Thyroid gland (tissue), 4 donors: ENCODE data around the gene SPACA5B. TPM values are rescaled to one million over a fixed set of nuclear protein-coding genes. Genes with fewer than 3 reads are reported as not detected.
"Not testable (repeated sequence)": the region's sequence is repeated elsewhere in the genome, so short reads cannot be mapped to it uniquely, and the experiment has no call there.

Experiments used
- DNase-seq, 2 donors: peaks; one replicate each; pipeline ENCODE4 v3.0.0-alpha.2; 2019
- H3K27ac ChIP-seq, 3 donors: fragments of 200-600 bp; sonication (generic); 1 replicate in 2 of 3; 2 replicates in 1 of 3; pipeline ENCODE4 v1.5.1; 2016 to 2019; ENCODE audit warnings: mild to moderate bottlenecking in 1 of 3, moderate library complexity in 1 of 3
- H3K27me3 ChIP-seq: fragments of 200-600 bp; sonication (generic); one replicate; pipeline ENCODE4 v1.5.1; 2019
- H3K36me3 ChIP-seq, 2 donors: fragments of 200-600 bp; sonication (generic); one replicate each; pipeline ENCODE4 v1.5.1; 2016 to 2019
- H3K4me1 ChIP-seq, 2 donors: fragments of 200-600 bp; sonication (generic); one replicate each; pipeline ENCODE4 v1.5.1; 2017 to 2019
- H3K4me3 ChIP-seq, 3 donors: fragments of 200-600 bp; sonication (generic); replicated peaks in 1 of 3; 1 replicate in 2 of 3; 2 replicates in 1 of 3; pipeline ENCODE4 v1.5.1; 2016; ENCODE audit warnings: mild to moderate bottlenecking in 1 of 3
- H3K9me3 ChIP-seq: fragments of 200-600 bp; sonication (generic); one replicate; pipeline ENCODE4 v1.5.1; 2017
- POLR2A ChIP-seq, 2 donors: fragments of 450-650 bp; IDR thresholded peaks; one replicate each; pipeline ENCODE4 v1.6.1; 2017; ENCODE audit warnings: antibody characterized with exemption in 2 of 2, mild to moderate bottlenecking in 2 of 2, moderate library complexity in 1 of 2
- WGBS, 2 donors: methylation state at CpG; one replicate each; pipeline ENCODE4 v1.1.5; 2017; 5-methylcytosine and 5-hydroxymethylcytosine counted together
- intact Hi-C: fragments of 100-400 bp; cut with DNase I; formaldehyde crosslinking; loops from one replicate; pipeline ENCODE4 v1.15.1; 2023
- total RNA-seq, 4 donors: library from RNA; depleted of rRNA; stranded (reverse); fragments of >200 nt; gene quantifications; one replicate each; pipeline ENCODE4 v1.2.3, GENCODE V29; 2016
- TF ChIP-seq, protein P1 (sequence below), 6 experiments: fragments of 200-600 bp in 3 of 6; fragments of 450-650 bp in 3 of 6; sonication (generic) in 3 of 6; IDR thresholded peaks; one replicate each; pipeline ENCODE4 v1.5.1; 2016 to 2019; ENCODE audit warnings: antibody characterized with exemption in 6 of 6, mild to moderate bottlenecking in 2 of 6, inconsistent platforms in 1 of 6, moderate library complexity in 1 of 6

SPACA5B gene
- total RNA-seq, 4 donors from 2014 or later = not detected

- intact Hi-C loops = no loop called here
- TF ChIP-seq, protein P1, sequence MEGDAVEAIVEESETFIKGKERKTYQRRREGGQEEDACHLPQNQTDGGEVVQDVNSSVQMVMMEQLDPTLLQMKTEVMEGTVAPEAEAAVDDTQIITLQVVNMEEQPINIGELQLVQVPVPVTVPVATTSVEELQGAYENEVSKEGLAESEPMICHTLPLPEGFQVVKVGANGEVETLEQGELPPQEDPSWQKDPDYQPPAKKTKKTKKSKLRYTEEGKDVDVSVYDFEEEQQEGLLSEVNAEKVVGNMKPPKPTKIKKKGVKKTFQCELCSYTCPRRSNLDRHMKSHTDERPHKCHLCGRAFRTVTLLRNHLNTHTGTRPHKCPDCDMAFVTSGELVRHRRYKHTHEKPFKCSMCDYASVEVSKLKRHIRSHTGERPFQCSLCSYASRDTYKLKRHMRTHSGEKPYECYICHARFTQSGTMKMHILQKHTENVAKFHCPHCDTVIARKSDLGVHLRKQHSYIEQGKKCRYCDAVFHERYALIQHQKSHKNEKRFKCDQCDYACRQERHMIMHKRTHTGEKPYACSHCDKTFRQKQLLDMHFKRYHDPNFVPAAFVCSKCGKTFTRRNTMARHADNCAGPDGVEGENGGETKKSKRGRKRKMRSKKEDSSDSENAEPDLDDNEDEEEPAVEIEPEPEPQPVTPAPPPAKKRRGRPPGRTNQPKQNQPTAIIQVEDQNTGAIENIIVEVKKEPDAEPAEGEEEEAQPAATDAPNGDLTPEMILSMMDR (IDR thresholded peaks at IDR 0.05) = no peak
- no peak for TF ChIP-seq POLR2A (IDR thresholded peaks at IDR 0.05)
Measured at GRCh38 chrX:48153769-48154168, 23.3 kb downstream of the SPACA5B start.

GRCh38 chrX:48154796-48155195 is 24.4 kb downstream of the SPACA5B start:
- Histone ChIP-seq H3K36me3 (no peaks in the 10 kb centered on the region), H3K27ac (no peak overlapping the region), H3K4me3 (no peak overlapping the region), H3K27me3 (no peaks in the 10 kb centered on the region), H3K9me3 (no peaks in the 10 kb centered on the region), H3K4me1 (peaks cover 0 to 12% of the 10 kb centered on the region in 2 donors)
- no peak for TF ChIP-seq POLR2A (IDR thresholded peaks at IDR 0.05)
- TF ChIP-seq, protein P1 (IDR thresholded peaks at IDR 0.05) = no peak
- DNase-seq = no peak
- intact Hi-C loops = no loop called here
- WGBS, 2 donors = 92 to 97% methylated on average over 2 of the region's 2 CpGs

More at GRCh38 chrX:48153769-48154168, 23.3 kb downstream of the SPACA5B start:
- WGBS, 2 donors = 90 to 94% methylated on average over 10 of the region's 10 CpGs
- H3K4me3 ChIP-seq = no peak overlapping the region
- H3K9me3 ChIP-seq = no peaks in the 10 kb centered on the region
- H3K27ac ChIP-seq = no peak overlapping the region
- DNase-seq = no peak
- H3K4me1 ChIP-seq = peaks cover 0 to 11% of the 10 kb centered on the region in 2 donors
- H3K27me3 ChIP-seq = no peaks in the 10 kb centered on the region
- H3K36me3 ChIP-seq = no peaks in the 10 kb centered on the region

GRCh38 chrX:48156014-48156413 is 25.6 kb downstream of the SPACA5B start:
- 81 to 95% methylated on average over 12 of the region's 12 CpGs for WGBS, 2 donors
- no peak for DNase-seq
- Histone ChIP-seq H3K9me3 (no peaks in the 10 kb centered on the region), H3K4me3 (no peak overlapping the region), H3K4me1 (peaks cover 0 to 12% of the 10 kb centered on the region in 2 donors), H3K27ac (no peak overlapping the region), H3K27me3 (no peaks in the 10 kb centered on the region), H3K36me3 (no peaks in the 10 kb centered on the region)
- intact Hi-C loops = no loop called here
- TF ChIP-seq, protein P1 (IDR thresholded peaks at IDR 0.05) = no peak
- TF ChIP-seq POLR2A (IDR thresholded peaks at IDR 0.05) = no peak

GRCh38 chrX:48165241-48165640 is 34.8 kb downstream of the SPACA5B start:
- TF ChIP-seq POLR2A (IDR thresholded peaks at IDR 0.05) = no peak
- TF ChIP-seq, protein P1 (IDR thresholded peaks at IDR 0.05) = no peak
- no peaks in the 10 kb centered on the region for H3K36me3 ChIP-seq
- WGBS, 2 donors = 93% methylated on average over 10 to 12 of the region's 12 CpGs
- intact Hi-C loops = no loop called here
- no peaks in the 10 kb centered on the region for H3K4me1 ChIP-seq
- H3K4me3 ChIP-seq = no peak overlapping the region
- DNase-seq = no peak
- no peak overlapping the region for H3K27ac ChIP-seq
- H3K27me3 ChIP-seq = no peaks in the 10 kb centered on the region
- no peaks in the 10 kb centered on the region for H3K9me3 ChIP-seq

- 72 to 78% methylated on average over 7 of the region's 7 CpGs for WGBS, 2 donors
- H3K27me3 ChIP-seq, H3K4me1 ChIP-seq, H3K36me3 ChIP-seq, H3K9me3 ChIP-seq, intact Hi-C loops, DNase-seq, H3K4me3 ChIP-seq, H3K27ac ChIP-seq: not testable (repeated sequence)
Measured at GRCh38 chrX:48166322-48166721, 35.9 kb downstream of the SPACA5B start.

GRCh38 chrX:48179691-48180090 is 49.3 kb downstream of the SPACA5B start:
- TF ChIP-seq, protein P1 (IDR thresholded peaks at IDR 0.05) = no peak
- no peak for TF ChIP-seq POLR2A (IDR thresholded peaks at IDR 0.05)
- H3K36me3 ChIP-seq = no peaks in the 10 kb centered on the region
- DNase-seq = no peak
- H3K27me3 ChIP-seq = peaks cover 3% of the 10 kb centered on the region
- intact Hi-C loops = no loop called here
- no peaks in the 10 kb centered on the region for H3K4me1 ChIP-seq
- no peaks in the 10 kb centered on the region for H3K9me3 ChIP-seq
- H3K27ac ChIP-seq = no peak overlapping the region
- 87 to 92% methylated on average over 4 of the region's 4 CpGs for WGBS, 2 donors
- H3K4me3 ChIP-seq = no peak overlapping the region
